ENCODE data around the gene PRIMA1. TPM values are rescaled to one million over a fixed set of nuclear protein-coding genes. Genes with fewer than 3 reads are reported as not detected.

PRIMA1 gene
- total RNA-seq, 1 experiment from 2014 or later: 1.0 TPM

GRCh38 chr14:93717668-93718320 lies 70.5 kb downstream of the PRIMA1 start:
- Mint-ChIP-seq H3K4me3 (ENCODE audit: unreplicated experiment) (no peak overlapping the region), H3K4me1 (ENCODE audit: low read depth, unreplicated experiment) (no peaks in the 10 kb centered on the region), H3K27ac (ENCODE audit: unreplicated experiment) (no peak overlapping the region), H3K36me3 (ENCODE audit: insufficient read depth, unreplicated experiment) (no peaks in the 10 kb centered on the region), H3K9me3 (ENCODE audit: unreplicated experiment) (no peaks in the 10 kb centered on the region), H3K27me3 (ENCODE audit: insufficient read depth, unreplicated experiment) (no peaks in the 10 kb centered on the region)
- Histone ChIP-seq H3K4me1 (no peaks in the 10 kb centered on the region), H3K9me3 (no peaks in the 10 kb centered on the region), H3K27me3 (replicated peaks; ENCODE audit: control insufficient read depth, insufficient read depth, low read length) (no peaks in the 10 kb centered on the region), H3K4me3 (ENCODE audit: low read depth, low read length) (no peak overlapping the region), H3K36me3 (ENCODE audit: control insufficient read depth, insufficient read depth, low read length) (no peaks in the 10 kb centered on the region)
- DNase-seq: no peak
- TF ChIP-seq CTCF (IDR thresholded peaks at IDR 0.05; ENCODE audit: insufficient read depth in 1 of 2, low read depth in 1 of 2, low read length in 1 of 2, severe bottlenecking in 1 of 2, unreplicated experiment in 1 of 2): no peak
- intact Hi-C loops (cut with micrococcal nuclease; ENCODE audit: unreplicated experiment): no loop called here
- CTCF ChIA-PET: no interaction called here
- POLR2A ChIA-PET: no interaction called here
- BruUV-seq (replicated peaks): no TSS peak

GRCh38 chr14:93716746-93717667 lies 71.3 kb downstream of the PRIMA1 start:
- CTCF ChIA-PET: no interaction called here
- BruUV-seq (replicated peaks): no TSS peak
- no peaks in the 10 kb centered on the region for H3K4me1 ChIP-seq
- H3K4me1 Mint-ChIP-seq (ENCODE audit: low read depth, unreplicated experiment): no peaks in the 10 kb centered on the region
- H3K27me3 Mint-ChIP-seq (ENCODE audit: insufficient read depth, unreplicated experiment): no peaks in the 10 kb centered on the region
- no peaks in the 10 kb centered on the region for H3K27me3 ChIP-seq (replicated peaks; ENCODE audit: control insufficient read depth, insufficient read depth, low read length)
- POLR2A ChIA-PET: no interaction called here
- H3K9me3 ChIP-seq: no peaks in the 10 kb centered on the region
- intact Hi-C loops (cut with micrococcal nuclease; ENCODE audit: unreplicated experiment): no loop called here
- TF ChIP-seq CTCF (IDR thresholded peaks at IDR 0.05; ENCODE audit: insufficient read depth in 1 of 2, low read depth in 1 of 2, low read length in 1 of 2, severe bottlenecking in 1 of 2, unreplicated experiment in 1 of 2): no peak
- H3K36me3 Mint-ChIP-seq (ENCODE audit: insufficient read depth, unreplicated experiment): no peaks in the 10 kb centered on the region
- no peaks in the 10 kb centered on the region for H3K9me3 Mint-ChIP-seq (ENCODE audit: unreplicated experiment)
- no peak overlapping the region for H3K4me3 Mint-ChIP-seq (ENCODE audit: unreplicated experiment)
- DNase-seq: no peak
- no peak overlapping the region for H3K27ac Mint-ChIP-seq (ENCODE audit: unreplicated experiment)
- H3K4me3 ChIP-seq (ENCODE audit: low read depth, low read length): no peak overlapping the region
- no peaks in the 10 kb centered on the region for H3K36me3 ChIP-seq (ENCODE audit: control insufficient read depth, insufficient read depth, low read length)

GRCh38 chr14:93716002-93716745 lies 72.1 kb downstream of the PRIMA1 start:
- intact Hi-C loops (cut with micrococcal nuclease; ENCODE audit: unreplicated experiment): no loop called here
- BruUV-seq (replicated peaks): no TSS peak
- no peaks in the 10 kb centered on the region for H3K9me3 Mint-ChIP-seq (ENCODE audit: unreplicated experiment)
- H3K27ac Mint-ChIP-seq (ENCODE audit: unreplicated experiment): no peak overlapping the region
- Histone ChIP-seq H3K36me3 (ENCODE audit: control insufficient read depth, insufficient read depth, low read length) (no peaks in the 10 kb centered on the region), H3K4me3 (ENCODE audit: low read depth, low read length) (no peak overlapping the region), H3K27me3 (replicated peaks; ENCODE audit: control insufficient read depth, insufficient read depth, low read length) (no peaks in the 10 kb centered on the region), H3K9me3 (no peaks in the 10 kb centered on the region), H3K4me1 (no peaks in the 10 kb centered on the region)
- no peak for TF ChIP-seq CTCF (IDR thresholded peaks at IDR 0.05; ENCODE audit: insufficient read depth in 1 of 2, low read depth in 1 of 2, low read length in 1 of 2, severe bottlenecking in 1 of 2, unreplicated experiment in 1 of 2)
- no peaks in the 10 kb centered on the region for H3K4me1 Mint-ChIP-seq (ENCODE audit: low read depth, unreplicated experiment)
- H3K4me3 Mint-ChIP-seq (ENCODE audit: unreplicated experiment): no peak overlapping the region
- H3K36me3 Mint-ChIP-seq (ENCODE audit: insufficient read depth, unreplicated experiment): no peaks in the 10 kb centered on the region
- H3K27me3 Mint-ChIP-seq (ENCODE audit: insufficient read depth, unreplicated experiment): no peaks in the 10 kb centered on the region
- no peak for DNase-seq
- CTCF ChIA-PET: no interaction called here
- POLR2A ChIA-PET: no interaction called here
